ENCODE data around the gene EPB41. TPM values are rescaled to one million over a fixed set of nuclear protein-coding genes. Genes with fewer than 3 reads are reported as not detected.

The EPB41 gene
- total and polyA plus RNA-seq, 2 of the 8 experiments (the other 6 are each of a cell fraction or from before 2014, with no cell fraction given) = 36.7 to 109 TPM

DNA sequence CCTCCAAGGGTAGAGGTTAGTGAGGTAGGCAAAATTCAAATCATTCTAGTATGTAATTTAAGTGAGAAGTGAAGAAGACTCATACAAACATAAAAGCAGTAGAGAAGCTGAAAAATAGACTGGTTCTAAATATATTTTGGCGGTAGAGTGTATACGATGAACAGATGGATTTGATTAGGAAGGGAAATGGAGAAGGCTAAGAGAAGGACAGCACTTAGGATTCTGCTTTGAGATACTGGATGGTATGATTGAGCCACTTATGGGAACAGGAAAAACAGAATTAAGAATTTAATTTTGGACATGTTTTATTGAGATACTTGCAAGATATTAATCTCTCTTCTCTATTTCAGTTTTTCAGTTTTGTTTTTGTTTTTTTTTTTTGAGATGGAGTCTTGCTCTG lies 60.1 kb downstream of the EPB41 start (continued):
- TF ChIP-seq, protein P1, sequence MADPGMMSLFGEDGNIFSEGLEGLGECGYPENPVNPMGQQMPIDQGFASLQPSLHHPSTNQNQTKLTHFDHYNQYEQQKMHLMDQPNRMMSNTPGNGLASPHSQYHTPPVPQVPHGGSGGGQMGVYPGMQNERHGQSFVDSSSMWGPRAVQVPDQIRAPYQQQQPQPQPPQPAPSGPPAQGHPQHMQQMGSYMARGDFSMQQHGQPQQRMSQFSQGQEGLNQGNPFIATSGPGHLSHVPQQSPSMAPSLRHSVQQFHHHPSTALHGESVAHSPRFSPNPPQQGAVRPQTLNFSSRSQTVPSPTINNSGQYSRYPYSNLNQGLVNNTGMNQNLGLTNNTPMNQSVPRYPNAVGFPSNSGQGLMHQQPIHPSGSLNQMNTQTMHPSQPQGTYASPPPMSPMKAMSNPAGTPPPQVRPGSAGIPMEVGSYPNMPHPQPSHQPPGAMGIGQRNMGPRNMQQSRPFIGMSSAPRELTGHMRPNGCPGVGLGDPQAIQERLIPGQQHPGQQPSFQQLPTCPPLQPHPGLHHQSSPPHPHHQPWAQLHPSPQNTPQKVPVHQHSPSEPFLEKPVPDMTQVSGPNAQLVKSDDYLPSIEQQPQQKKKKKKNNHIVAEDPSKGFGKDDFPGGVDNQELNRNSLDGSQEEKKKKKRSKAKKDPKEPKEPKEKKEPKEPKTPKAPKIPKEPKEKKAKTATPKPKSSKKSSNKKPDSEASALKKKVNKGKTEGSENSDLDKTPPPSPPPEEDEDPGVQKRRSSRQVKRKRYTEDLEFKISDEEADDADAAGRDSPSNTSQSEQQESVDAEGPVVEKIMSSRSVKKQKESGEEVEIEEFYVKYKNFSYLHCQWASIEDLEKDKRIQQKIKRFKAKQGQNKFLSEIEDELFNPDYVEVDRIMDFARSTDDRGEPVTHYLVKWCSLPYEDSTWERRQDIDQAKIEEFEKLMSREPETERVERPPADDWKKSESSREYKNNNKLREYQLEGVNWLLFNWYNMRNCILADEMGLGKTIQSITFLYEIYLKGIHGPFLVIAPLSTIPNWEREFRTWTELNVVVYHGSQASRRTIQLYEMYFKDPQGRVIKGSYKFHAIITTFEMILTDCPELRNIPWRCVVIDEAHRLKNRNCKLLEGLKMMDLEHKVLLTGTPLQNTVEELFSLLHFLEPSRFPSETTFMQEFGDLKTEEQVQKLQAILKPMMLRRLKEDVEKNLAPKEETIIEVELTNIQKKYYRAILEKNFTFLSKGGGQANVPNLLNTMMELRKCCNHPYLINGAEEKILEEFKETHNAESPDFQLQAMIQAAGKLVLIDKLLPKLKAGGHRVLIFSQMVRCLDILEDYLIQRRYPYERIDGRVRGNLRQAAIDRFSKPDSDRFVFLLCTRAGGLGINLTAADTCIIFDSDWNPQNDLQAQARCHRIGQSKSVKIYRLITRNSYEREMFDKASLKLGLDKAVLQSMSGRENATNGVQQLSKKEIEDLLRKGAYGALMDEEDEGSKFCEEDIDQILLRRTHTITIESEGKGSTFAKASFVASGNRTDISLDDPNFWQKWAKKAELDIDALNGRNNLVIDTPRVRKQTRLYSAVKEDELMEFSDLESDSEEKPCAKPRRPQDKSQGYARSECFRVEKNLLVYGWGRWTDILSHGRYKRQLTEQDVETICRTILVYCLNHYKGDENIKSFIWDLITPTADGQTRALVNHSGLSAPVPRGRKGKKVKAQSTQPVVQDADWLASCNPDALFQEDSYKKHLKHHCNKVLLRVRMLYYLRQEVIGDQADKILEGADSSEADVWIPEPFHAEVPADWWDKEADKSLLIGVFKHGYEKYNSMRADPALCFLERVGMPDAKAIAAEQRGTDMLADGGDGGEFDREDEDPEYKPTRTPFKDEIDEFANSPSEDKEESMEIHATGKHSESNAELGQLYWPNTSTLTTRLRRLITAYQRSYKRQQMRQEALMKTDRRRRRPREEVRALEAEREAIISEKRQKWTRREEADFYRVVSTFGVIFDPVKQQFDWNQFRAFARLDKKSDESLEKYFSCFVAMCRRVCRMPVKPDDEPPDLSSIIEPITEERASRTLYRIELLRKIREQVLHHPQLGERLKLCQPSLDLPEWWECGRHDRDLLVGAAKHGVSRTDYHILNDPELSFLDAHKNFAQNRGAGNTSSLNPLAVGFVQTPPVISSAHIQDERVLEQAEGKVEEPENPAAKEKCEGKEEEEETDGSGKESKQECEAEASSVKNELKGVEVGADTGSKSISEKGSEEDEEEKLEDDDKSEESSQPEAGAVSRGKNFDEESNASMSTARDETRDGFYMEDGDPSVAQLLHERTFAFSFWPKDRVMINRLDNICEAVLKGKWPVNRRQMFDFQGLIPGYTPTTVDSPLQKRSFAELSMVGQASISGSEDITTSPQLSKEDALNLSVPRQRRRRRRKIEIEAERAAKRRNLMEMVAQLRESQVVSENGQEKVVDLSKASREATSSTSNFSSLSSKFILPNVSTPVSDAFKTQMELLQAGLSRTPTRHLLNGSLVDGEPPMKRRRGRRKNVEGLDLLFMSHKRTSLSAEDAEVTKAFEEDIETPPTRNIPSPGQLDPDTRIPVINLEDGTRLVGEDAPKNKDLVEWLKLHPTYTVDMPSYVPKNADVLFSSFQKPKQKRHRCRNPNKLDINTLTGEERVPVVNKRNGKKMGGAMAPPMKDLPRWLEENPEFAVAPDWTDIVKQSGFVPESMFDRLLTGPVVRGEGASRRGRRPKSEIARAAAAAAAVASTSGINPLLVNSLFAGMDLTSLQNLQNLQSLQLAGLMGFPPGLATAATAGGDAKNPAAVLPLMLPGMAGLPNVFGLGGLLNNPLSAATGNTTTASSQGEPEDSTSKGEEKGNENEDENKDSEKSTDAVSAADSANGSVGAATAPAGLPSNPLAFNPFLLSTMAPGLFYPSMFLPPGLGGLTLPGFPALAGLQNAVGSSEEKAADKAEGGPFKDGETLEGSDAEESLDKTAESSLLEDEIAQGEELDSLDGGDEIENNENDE (IDR thresholded peaks at IDR 0.05; ENCODE audit: insufficient replicate concordance, low read length) = no peak
- TF ChIP-seq SAP30 (IDR thresholded peaks at IDR 0.05; ENCODE audit: insufficient read depth, insufficient replicate concordance, low read length) = no peak
- no peak for TF ChIP-seq BACH1 (IDR thresholded peaks at IDR 0.05; ENCODE audit: low read length)
- no peak for TF ChIP-seq ASH2L (IDR thresholded peaks at IDR 0.05; ENCODE audit: low read length)
- no peak for TF ChIP-seq TAF1 (IDR thresholded peaks at IDR 0.05; ENCODE audit: low read depth, low read length)
- TF ChIP-seq KDM5A (IDR thresholded peaks at IDR 0.05; ENCODE audit: low read length) = no peak
- no peak for TF ChIP-seq EZH2 (IDR thresholded peaks at IDR 0.05; ENCODE audit: low read depth, low read length, severe bottlenecking)
- TF ChIP-seq RNF2 (IDR thresholded peaks at IDR 0.05; ENCODE audit: borderline replicate concordance, low read depth, low read length, missing control alignments, poor library complexity, severe bottlenecking) = no peak
- no peak for TF ChIP-seq HDAC2 (IDR thresholded peaks at IDR 0.05; ENCODE audit: borderline replicate concordance in 1 of 2, low read depth in 2 of 2, low read length in 2 of 2)
